Fibroblast of lung (primary cell): Measurements from ENCODE around the gene PLEKHG4B.

Experiments used
- CTCF ChIP-seq, 2 donors: IDR thresholded peaks in 1 of 2; conservative IDR thresholded peaks in 1 of 2; 1 replicate in 1 of 2; 2 replicates in 1 of 2; pipeline ENCODE4 v1.5.1; 2011 to 2012; ENCODE audit warnings: low read length in 2 of 2, control low read depth in 1 of 2, inconsistent platforms in 1 of 2, low read depth in 1 of 2, mild to moderate bottlenecking in 1 of 2
- EZH2 ChIP-seq: IDR thresholded peaks from 2 replicates; pipeline ENCODE4 v1.5.1; 2012; ENCODE audit warnings: low read length, control low read depth, mild to moderate bottlenecking; ENCODE audit errors: missing control alignments

- TF ChIP-seq CTCF (conservative IDR thresholded peaks at IDR 0.05 in 1 of 2, IDR thresholded peaks at IDR 0.05 in 1 of 2; ENCODE audit: low read depth in 1 of 2, low read length in 2 of 2) (no peak), EZH2 (peak; percentile 68)
Observed at GRCh38 chr5:92401-93220, 643 bp downstream of the PLEKHG4B start.
